Endothelial cell of umbilical vein (primary cell): ENCODE data around the gene SHROOM4. TPM values are rescaled to one million over a fixed set of nuclear protein-coding genes. Genes with fewer than 3 reads are reported as not detected.

Source experiments
- BruUV-seq: library from RNA; stranded (reverse); fragments of 400-500 nt; replicated peaks from 2 replicates; lab custom pipeline; 2021; lab: Mats Ljungman, UMichigan
- CTCF ChIA-PET: fragments of 300-600, 350-600 bp; sonication (Branson Sonifier 250); formaldehyde crosslinking; loops from one replicate; lab custom pipeline; 2021; ENCODE audit warnings: antibody characterized with exemption, inconsistent platforms; lab: Charles Lee
- POLR2A ChIA-PET: fragments of 300-600, 350-600 bp; sonication (Branson Sonifier 250); formaldehyde crosslinking; loops from one replicate; lab custom pipeline; 2021; ENCODE audit warnings: antibody characterized with exemption, inconsistent platforms; lab: Charles Lee
- DNase-seq: peaks from one replicate; pipeline ENCODE4 v3.0.0-alpha.2; 2011; ENCODE audit warnings: low read depth, low spot score
- FAIRE-seq: peaks from 2 replicates; lab custom pipeline; 2011; peaks lifted over from hg19 to GRCh38; lab: Jason Lieb, UNC
- H2AFZ ChIP-seq: 2 replicates; pipeline ENCODE4 v1.6.0; 2012; ENCODE audit warnings: low read depth, low read length, control low read depth, inconsistent platforms
- H3K27ac ChIP-seq: 2 replicates; pipeline ENCODE4 v1.5.1; 2011; ENCODE audit warnings: low read depth, mild to moderate bottlenecking, control low read depth, low read length, moderate library complexity; ENCODE audit not compliant: insufficient read depth
- H3K27me3 ChIP-seq, 2 experiments: 2 replicates each; pipeline versions ENCODE4 v1.6.0 to v1.6.1; 2011; ENCODE audit warnings: low read length in 2 of 2, mixed read lengths in 1 of 2; ENCODE audit not compliant: control insufficient read depth in 2 of 2, insufficient read depth in 2 of 2
- H3K36me3 ChIP-seq, 2 experiments: 2 replicates in 1 of 2; 3 replicates in 1 of 2; pipeline ENCODE4 v1.5.1; 2011; ENCODE audit warnings: low read length in 2 of 2, mild to moderate bottlenecking in 1 of 2, moderate library complexity in 1 of 2; ENCODE audit not compliant: control insufficient read depth in 2 of 2, insufficient read depth in 2 of 2; ENCODE audit errors: extremely low read depth in 1 of 2
- H3K4me1 ChIP-seq: 3 replicates; pipeline ENCODE4 v1.5.1; 2011; ENCODE audit warnings: mild to moderate bottlenecking, low read length; ENCODE audit not compliant: control insufficient read depth, insufficient read depth; ENCODE audit errors: extremely low read depth
- H3K4me2 ChIP-seq: 2 replicates; pipeline ENCODE4 v1.6.1; 2011; ENCODE audit warnings: low read length, control low read depth, mixed read lengths; ENCODE audit not compliant: insufficient read depth
- H3K4me3 ChIP-seq, 3 experiments: fragments of 200-600 bp in 1 of 3; sonication (generic), shearing (Covaris generic) in 1 of 3; replicated peaks in 1 of 3; 2 replicates each; pipeline ENCODE4 v1.5.1; 2011 to 2016; ENCODE audit warnings: control low read depth in 3 of 3, low read length in 3 of 3, mild to moderate bottlenecking in 2 of 3, inconsistent platforms in 1 of 3, low read depth in 1 of 3, moderate library complexity in 1 of 3; ENCODE audit not compliant: insufficient read depth in 1 of 3
- H3K79me2 ChIP-seq: 2 replicates; pipeline ENCODE4 v1.6.0; 2012; ENCODE audit warnings: low read length, inconsistent platforms; ENCODE audit not compliant: control insufficient read depth, insufficient read depth
- H3K9ac ChIP-seq: replicated peaks from 2 replicates; pipeline ENCODE3; 2011; ENCODE audit warnings: low read length, control low read depth; ENCODE audit not compliant: insufficient read depth; ENCODE audit errors: extremely low read depth
- H3K9me1 ChIP-seq: replicated peaks from 3 replicates; pipeline ENCODE4 v1.6.0; 2011; ENCODE audit warnings: mild to moderate bottlenecking, low read length; ENCODE audit not compliant: control insufficient read depth, insufficient read depth; ENCODE audit errors: extremely low read depth
- H3K9me3 ChIP-seq: replicated peaks from 2 replicates; pipeline ENCODE4 v1.5.1; 2012; ENCODE audit warnings: low read length, inconsistent platforms; ENCODE audit not compliant: control insufficient read depth, insufficient read depth
- H4K20me1 ChIP-seq: replicated peaks from 2 replicates; pipeline ENCODE3; 2011; ENCODE audit warnings: mild to moderate bottlenecking, low read length; ENCODE audit not compliant: control insufficient read depth, insufficient read depth; ENCODE audit errors: extremely low read depth
- EZH2 ChIP-seq: IDR thresholded peaks from 2 replicates; pipeline ENCODE4 v1.6.1; 2012; ENCODE audit warnings: borderline replicate concordance, low read depth, mild to moderate bottlenecking, moderate library complexity, low read length, inconsistent platforms; ENCODE audit not compliant: severe bottlenecking
- FOS ChIP-seq: IDR thresholded peaks from 2 replicates; pipeline ENCODE4 v1.6.1; 2011; ENCODE audit warnings: mild to moderate bottlenecking, low read length, moderate library complexity, borderline replicate concordance; ENCODE audit not compliant: insufficient read depth
- GATA2 ChIP-seq: IDR thresholded peaks from 2 replicates; pipeline ENCODE4 v1.7.0; 2011; ENCODE audit warnings: low read depth, mild to moderate bottlenecking, moderate library complexity, mixed read lengths, low read length; ENCODE audit not compliant: insufficient read length, insufficient read depth
- JUN ChIP-seq: IDR thresholded peaks from 2 replicates; pipeline ENCODE4 v1.6.1; 2011; ENCODE audit warnings: borderline replicate concordance, low read depth; ENCODE audit not compliant: insufficient read length, insufficient read depth
- MYC ChIP-seq: IDR thresholded peaks from one replicate; pipeline ENCODE4 v1.6.1; 2011; ENCODE audit warnings: mild to moderate bottlenecking, low read depth, low read length
- POLR2A ChIP-seq: IDR thresholded peaks from 2 replicates; pipeline ENCODE4 v1.6.1; 2012; ENCODE audit warnings: low read depth, mild to moderate bottlenecking, control low read depth, low read length
- POLR2AphosphoS5 ChIP-seq: IDR thresholded peaks from 2 replicates; pipeline ENCODE4 v1.6.1; 2012; ENCODE audit warnings: low read depth, mild to moderate bottlenecking, control low read depth, low read length, moderate library complexity; ENCODE audit not compliant: insufficient read depth
- dilution Hi-C: fragments of 300-500 bp; cut with MboI; formaldehyde crosslinking; loops from one replicate; pipeline ENCODE4 v1.15.0; 2019; ENCODE audit warnings: low sequenced_read_pairs; ENCODE audit not compliant: extremely low pct_ligation_motif_present
- intact Hi-C: fragments of 100-400 bp; cut with micrococcal nuclease; formaldehyde crosslinking; loops from one replicate; pipeline ENCODE4 v1.10.0; 2022
- polyA plus RNA-seq, 4 experiments: library from polyadenylated mRNA; depleted of rRNA in 3 of 4; stranded (reverse) in 3 of 4; unstranded in 1 of 4; fragments of >200 nt; gene quantifications; 2 replicates each; pipeline versions ENCODE4 v1.2.1 to v1.2.3, GENCODE V29; 2011 to 2012; ENCODE audit warnings: missing spikeins in 1 of 4
- total RNA-seq: library from RNA; stranded (reverse); gene quantifications from 2 replicates; pipeline ENCODE4 v1.2.3, GENCODE V29; 2021
- TF ChIP-seq, protein P1 (sequence below): IDR thresholded peaks from 2 replicates; pipeline ENCODE4 v1.6.1; 2011; ENCODE audit not compliant: insufficient read depth, insufficient read length
- TF ChIP-seq, protein P2 (sequence below), 2 donors: IDR thresholded peaks; 1 replicate in 1 of 2; 2 replicates in 1 of 2; pipeline ENCODE4 v1.5.1; 2011; ENCODE audit warnings: low read length in 2 of 2, mild to moderate bottlenecking in 2 of 2, moderate library complexity in 2 of 2, control low read depth in 1 of 2, inconsistent platforms in 1 of 2, low read depth in 1 of 2; ENCODE audit not compliant: insufficient read depth in 1 of 2; ENCODE audit errors: extremely low read depth in 1 of 2

The SHROOM4 gene
- total and polyA plus RNA-seq, 2 donors (not counting 3 experiments of a cell fraction or from before 2014, with no cell fraction given), result 29.7 to 57.5 TPM

DNA sequence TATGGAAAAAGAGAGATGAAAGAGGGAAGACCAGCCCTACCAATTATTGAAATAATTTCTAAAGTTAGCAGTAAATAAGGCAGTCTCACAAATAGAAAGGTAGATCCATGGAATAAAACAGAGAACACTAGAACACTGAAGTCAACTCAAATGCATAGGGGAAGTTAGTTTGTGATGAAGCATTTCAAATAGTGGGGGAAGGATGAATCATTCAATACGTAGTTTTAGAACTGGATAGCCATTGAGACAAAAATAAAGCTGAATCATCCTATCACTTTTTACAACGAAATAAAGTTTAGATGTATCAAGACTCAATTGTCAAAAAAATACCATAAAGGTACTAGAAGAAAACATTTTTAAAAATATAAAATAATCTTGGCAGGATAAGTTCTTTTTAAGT, 200.1 kb downstream of the SHROOM4 start:
- Histone ChIP-seq H3K4me2 (peak overlapping the region; percentile 42), H3K9me3 (no peaks in the 10 kb centered on the region), H4K20me1 (no peaks in the 10 kb centered on the region), H3K27me3 (no peaks in the 10 kb centered on the region), H3K9ac (no peak overlapping the region), H3K4me3 (no peak overlapping the region), H2AFZ (no peak overlapping the region), H3K4me1 (peaks cover 20% of the 10 kb centered on the region), H3K27ac (peak overlapping the region; percentile 57), H3K9me1 (no peaks in the 10 kb centered on the region), H3K79me2 (no peaks in the 10 kb centered on the region), H3K36me3 (peaks cover 0 to 2% of the 10 kb centered on the region in 2 experiments)
- CTCF ChIA-PET, result interaction anchor here (1.0 kb wide), 1 partner anchor 68 kb away, joined by 3 read pairs; no protein-coding TSS in a partner anchor
- intact Hi-C loops, result no loop called here
- no TSS peak for BruUV-seq
- POLR2A ChIA-PET, result no interaction called here
- TF ChIP-seq JUN, result peak; percentile 42
- peak; percentile 60 for TF ChIP-seq FOS
- TF ChIP-seq GATA2, result no peak
- dilution Hi-C loops, result no loop called here
- FAIRE-seq (peak; percentile 59), DNase-seq (peak; percentile 22)

GRCh38 chrX:50609796-50610195, 204.2 kb downstream of the SHROOM4 start:
- H3K27me3 ChIP-seq, result no peaks in the 10 kb centered on the region
- peak overlapping the region; percentile 11 for H3K27ac ChIP-seq
- no peaks in the 10 kb centered on the region for H3K9me3 ChIP-seq
- BruUV-seq, result no TSS peak
- no peak overlapping the region for H3K4me3 ChIP-seq
- FAIRE-seq (no peak), DNase-seq (peak; percentile 29)
- TF ChIP-seq, protein P1, sequence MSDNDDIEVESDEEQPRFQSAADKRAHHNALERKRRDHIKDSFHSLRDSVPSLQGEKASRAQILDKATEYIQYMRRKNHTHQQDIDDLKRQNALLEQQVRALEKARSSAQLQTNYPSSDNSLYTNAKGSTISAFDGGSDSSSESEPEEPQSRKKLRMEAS, result no peak
- TF ChIP-seq JUN (no peak), EZH2 (no peak), FOS (no peak), GATA2 (no peak), MYC (no peak), POLR2A (no peak), POLR2AphosphoS5 (no peak)
- TF ChIP-seq, protein P2, sequence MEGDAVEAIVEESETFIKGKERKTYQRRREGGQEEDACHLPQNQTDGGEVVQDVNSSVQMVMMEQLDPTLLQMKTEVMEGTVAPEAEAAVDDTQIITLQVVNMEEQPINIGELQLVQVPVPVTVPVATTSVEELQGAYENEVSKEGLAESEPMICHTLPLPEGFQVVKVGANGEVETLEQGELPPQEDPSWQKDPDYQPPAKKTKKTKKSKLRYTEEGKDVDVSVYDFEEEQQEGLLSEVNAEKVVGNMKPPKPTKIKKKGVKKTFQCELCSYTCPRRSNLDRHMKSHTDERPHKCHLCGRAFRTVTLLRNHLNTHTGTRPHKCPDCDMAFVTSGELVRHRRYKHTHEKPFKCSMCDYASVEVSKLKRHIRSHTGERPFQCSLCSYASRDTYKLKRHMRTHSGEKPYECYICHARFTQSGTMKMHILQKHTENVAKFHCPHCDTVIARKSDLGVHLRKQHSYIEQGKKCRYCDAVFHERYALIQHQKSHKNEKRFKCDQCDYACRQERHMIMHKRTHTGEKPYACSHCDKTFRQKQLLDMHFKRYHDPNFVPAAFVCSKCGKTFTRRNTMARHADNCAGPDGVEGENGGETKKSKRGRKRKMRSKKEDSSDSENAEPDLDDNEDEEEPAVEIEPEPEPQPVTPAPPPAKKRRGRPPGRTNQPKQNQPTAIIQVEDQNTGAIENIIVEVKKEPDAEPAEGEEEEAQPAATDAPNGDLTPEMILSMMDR (IDR thresholded peaks at IDR 0.05; ENCODE audit: extremely low read depth in 1 of 2, insufficient read depth in 1 of 2, low read depth in 1 of 2, low read length in 2 of 2), result no peak
- peak overlapping the region; percentile 47 for H3K4me2 ChIP-seq
- H3K9me1 ChIP-seq, result no peaks in the 10 kb centered on the region
- no peak overlapping the region for H3K9ac ChIP-seq
- ChIA-PET POLR2A (no interaction called here), CTCF (no interaction called here)
- no peak overlapping the region for H2AFZ ChIP-seq
- H3K36me3 ChIP-seq, result peaks cover 0 to 6% of the 10 kb centered on the region in 2 experiments
- peaks cover 20% of the 10 kb centered on the region for H3K4me1 ChIP-seq
- peaks cover 11% of the 10 kb centered on the region for H3K79me2 ChIP-seq
- no peaks in the 10 kb centered on the region for H4K20me1 ChIP-seq
- dilution Hi-C loops (no loop called here), intact Hi-C loops (no loop called here)
